Left forelimb (tissue), 1 donor: ENCODE measurements around the gene KCNRG.
"Not testable (repeated sequence)": the region's sequence is repeated elsewhere in the genome, so short reads cannot be mapped to it uniquely, and the experiment has no call there.

Experiments
- DNase-seq: peaks from one replicate; pipeline ENCODE4 v3.0.0-alpha.2; 2018; ENCODE audit warnings: low spot score

Gene KCNRG, protein sequence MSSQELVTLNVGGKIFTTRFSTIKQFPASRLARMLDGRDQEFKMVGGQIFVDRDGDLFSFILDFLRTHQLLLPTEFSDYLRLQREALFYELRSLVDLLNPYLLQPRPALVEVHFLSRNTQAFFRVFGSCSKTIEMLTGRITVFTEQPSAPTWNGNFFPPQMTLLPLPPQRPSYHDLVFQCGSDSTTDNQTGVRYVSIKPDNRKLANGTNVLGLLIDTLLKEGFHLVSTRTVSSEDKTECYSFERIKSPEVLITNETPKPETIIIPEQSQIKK

DNA sequence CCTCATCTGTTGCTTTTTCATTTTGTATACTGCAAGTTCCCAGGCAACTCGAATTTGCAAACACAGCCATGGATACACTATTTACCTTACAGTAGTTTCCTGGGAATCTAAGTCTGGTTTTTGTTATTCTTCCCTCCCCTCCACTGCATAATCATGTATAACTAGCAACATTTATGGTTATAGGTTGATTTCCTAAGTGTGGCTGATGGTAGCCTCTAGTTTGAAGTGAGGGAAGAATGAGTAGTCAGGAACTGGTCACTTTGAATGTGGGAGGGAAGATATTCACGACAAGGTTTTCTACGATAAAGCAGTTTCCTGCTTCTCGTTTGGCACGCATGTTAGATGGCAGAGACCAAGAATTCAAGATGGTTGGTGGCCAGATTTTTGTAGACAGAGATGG, at the start of gene KCNRG:
Gene KCNRG, plus strand, starts transcription at position 187 of the 400 bp plus-strand sequence. Its CDS starts 50 bp downstream, at position 237.
- no peak for DNase-seq

GRCh38 chr13:49967456-49967855, 47.8 kb upstream of the KCNRG start:
- no peak for DNase-seq

DNA sequence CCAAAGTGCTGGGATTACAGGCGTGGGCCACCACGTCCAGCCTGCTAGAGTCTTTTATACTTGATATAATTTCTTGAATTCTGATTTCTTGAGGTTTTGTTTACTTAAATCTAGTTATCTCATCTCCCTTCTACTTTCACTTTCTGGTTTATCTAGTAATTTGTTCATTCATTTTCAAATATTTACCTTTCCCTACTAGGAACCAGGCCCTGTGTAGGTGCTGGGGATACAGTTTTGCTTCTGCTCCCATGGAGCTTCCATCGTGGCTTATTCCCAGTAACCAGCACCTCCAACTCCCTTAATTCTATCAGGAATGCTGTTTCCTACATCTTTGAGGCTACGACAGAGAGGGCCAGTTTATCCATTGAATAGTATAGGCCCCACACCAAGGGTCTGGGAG, 42.5 kb upstream of the KCNRG start:
- no peak for DNase-seq

- DNase-seq = no peak
These were observed 39.4 kb upstream of the KCNRG start for GRCh38 chr13:49975826-49976225.

DNA sequence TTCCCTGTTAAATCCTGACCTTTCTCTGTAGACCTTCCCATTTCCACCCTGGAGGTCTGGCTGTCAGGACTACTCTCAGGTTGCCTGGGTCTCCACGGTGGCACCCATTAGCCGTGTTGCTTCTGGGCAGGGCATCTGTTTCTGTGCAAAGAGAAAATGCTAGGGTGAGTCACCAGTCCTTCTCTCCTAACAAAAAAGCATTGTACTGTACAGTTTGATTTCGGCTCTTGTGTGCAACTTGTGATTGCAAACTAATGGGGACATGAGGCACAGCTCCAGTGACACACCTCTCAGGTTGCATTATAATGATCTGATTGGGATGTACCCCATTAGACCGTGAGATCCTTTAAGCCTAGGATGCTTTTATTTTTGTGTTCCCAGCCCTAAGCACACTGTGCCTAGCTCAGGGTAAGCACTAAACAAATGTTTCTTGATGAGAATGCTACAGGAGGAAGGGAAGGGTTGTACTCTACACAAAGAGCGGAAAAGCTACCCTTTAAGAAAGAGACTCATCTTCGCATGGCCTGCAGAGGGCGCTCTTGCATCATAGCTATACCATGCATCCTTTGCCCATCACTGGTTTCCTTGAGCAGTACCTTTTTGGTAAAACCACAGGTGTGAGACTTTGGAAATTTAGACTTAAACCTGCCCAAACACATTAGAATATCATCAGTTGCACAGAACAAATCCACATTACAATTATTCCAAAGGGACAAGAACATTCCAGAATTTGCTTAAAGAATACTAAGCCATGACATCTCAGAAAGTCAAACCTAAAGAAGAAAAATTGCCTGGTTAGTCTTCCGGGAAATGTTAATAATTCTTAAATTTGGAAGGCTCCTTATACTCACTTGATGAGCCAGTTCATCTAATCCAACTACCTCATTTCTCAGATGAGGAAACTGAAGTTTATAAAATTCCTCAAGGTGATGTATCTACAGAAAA, 38.7 kb upstream of the KCNRG start:
- DNase-seq = no peak

DNA sequence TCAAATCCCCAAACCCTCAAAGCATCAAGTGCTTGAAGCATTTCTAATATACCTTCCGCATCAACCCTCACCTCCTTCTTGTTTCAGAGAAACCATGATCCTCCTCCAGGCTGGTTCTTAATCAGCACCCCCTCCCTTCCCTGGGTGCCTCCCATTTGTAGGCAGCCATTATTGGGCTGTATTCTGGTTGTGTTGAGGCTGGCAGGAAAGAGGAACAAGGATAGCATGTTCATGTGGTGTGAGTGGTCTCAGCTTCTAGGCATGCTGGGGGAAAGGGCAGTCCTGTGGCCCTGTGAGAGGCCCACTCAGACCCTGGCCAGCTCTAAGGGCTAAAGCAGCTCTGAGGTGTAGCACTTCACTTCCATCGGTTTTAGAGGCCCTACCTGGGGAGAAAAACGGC, 37.3 kb upstream of the KCNRG start:
- DNase-seq = no peak

GRCh38 chr13:49980266-49980665, 35.0 kb upstream of the KCNRG start:
- DNase-seq = no peak

GRCh38 chr13:49985129-49985528, 30.1 kb upstream of the KCNRG start:
- DNase-seq = no peak

DNA sequence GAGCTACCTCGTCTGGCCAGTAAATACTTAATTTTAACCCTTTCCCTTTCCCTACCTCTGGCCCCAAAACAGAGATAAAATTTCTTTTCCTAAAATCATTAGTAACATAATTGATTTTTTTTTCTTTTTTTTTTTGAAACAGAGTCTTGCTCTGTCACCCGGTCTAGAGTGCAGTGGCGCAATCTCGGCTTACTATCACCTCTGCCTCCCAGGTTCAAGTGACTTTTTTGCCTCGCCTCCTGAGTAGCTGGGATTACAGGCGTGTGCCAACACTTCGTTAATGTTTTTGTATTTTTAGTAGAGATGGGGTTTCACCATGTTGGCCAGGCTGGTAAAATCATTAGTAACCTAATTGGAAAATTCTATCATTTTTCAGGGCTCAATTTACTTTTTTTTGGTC, 28.8 kb upstream of the KCNRG start:
- no peak for DNase-seq

GRCh38 chr13:49990612-49991011, 24.6 kb upstream of the KCNRG start:
- not testable (repeated sequence) for DNase-seq

- no peak for DNase-seq
These were observed 22.1 kb upstream of the KCNRG start for GRCh38 chr13:49993111-49993510.

DNA sequence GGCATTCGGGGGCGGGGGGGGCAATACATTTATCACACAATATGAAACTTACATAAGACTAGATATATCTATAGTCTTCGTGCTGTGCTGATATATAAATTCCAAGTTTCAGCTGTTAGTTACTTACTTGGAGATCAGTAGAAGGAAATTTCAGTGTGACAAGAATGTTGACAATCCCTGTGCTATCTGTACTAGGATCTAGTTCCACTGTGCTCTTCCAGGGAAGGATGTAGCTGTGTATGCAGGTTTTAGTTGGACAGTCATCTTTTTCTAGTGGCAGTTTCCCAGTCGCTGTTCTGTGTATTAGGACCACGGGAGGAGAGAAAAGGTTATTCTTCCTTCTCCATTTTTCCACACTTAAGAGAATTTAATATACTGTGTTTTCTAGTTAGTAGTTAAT, 21.6 kb upstream of the KCNRG start:
- no peak for DNase-seq

- DNase-seq = no peak
These were observed 19.6 kb upstream of the KCNRG start for GRCh38 chr13:49995625-49996101.

DNA sequence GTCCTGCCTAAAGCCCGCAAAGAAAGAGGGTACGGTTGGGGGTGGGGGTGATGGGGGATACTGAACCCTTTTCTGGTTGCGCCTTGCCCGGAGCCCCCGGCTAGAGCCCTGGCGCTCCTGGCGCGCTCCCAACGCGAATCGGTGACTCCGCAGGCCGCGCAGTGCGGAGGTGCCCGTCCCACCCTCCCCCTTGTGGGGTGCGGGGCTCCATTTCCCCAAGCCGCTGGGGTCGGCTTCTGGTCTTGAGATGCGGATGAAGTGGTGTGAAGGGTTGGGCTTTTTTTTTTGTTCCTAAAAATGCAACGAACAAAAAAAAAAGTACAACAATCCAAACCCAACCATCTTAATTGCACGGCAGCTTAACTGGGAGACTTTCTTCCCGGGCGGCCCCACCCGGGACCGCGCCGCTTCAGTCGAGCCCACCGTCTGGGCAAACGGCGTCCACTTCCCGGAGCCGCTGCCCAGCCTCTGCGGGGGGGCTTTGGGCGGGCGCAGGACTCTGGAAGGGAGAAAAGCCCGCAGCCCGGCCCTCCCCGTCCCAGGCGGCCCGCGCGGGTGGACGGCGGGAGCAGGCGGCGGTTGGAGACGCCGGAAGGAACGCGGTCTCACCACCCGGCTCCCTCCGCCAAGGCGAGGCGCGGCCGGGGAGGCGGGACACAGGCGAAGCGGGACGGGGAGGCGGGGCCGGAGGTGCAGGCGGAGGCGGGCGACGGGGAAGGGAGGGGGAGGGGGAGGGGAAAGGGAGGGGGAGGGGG, 18.9 kb upstream of the KCNRG start:
- DNase-seq = peak; percentile 93

- DNase-seq = peak; percentile 94
These were observed 18.0 kb upstream of the KCNRG start, which contains the start of gene TRIM13 for GRCh38 chr13:49996951-49997895. TSS of gene TRIM13 (plus strand) at chr13:49997042. CDS start at chr13:50011941, 14,899 bp downstream.

DNA sequence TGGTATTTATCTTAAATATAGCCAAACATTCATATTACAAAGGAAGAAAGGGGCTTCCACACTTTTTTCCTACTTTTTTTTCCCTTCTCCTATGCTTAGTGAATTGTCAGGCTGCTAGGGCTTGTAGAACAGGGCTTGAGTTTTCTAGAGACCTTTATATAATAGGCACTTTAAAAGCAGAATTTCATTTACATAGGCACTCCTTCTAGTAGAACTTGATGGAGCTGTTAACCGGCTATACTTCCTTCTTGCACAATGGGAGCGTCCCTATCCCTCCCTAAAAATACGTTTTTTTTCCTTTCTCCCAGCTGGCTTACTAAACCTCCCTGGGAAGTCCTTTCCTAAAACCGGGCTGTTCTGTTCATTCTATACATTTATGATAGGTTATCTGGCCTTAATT, 17.3 kb upstream of the KCNRG start:
- no peak for DNase-seq

DNA sequence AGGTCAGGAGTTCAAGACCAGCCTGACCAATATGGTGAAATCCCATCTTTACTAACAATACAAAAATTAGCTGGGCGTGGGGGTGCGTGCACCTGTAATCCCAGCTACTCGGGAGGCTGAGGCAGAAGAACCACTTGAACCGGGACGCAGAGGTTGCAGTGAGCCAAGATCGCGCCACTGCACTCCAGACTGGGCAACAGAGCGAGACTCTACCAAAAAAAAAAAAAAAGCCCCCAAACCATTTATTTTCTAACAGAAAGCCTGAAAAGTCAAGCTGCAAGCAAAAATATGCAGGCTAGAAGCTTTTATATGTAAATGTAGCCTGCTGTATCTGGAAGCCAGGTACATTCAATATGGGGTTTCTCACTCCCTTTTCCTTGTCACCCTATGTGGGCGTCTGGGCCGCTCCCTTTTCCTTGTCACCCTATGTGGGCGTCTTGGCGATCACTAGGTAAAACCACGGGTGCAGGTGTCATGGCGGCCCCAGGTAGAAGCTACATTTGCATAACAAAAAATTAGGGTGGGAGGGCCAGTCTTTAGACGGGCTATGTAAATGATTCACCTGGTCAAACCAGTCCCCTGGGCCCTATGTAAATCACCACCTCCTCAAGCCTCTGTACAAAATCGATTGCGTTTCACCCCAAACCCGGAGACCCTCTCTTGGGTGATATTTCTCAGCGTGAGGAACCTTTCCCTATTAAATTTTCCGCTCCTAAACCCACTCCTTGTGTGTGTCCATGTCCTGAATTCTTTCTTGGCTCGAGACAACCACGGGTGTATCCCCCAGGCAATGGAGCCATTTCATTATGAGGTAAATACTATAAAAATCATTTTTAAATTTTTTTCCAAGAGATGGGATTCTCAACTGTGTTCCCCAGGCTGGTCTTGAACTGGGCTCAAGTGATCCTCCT, 16.3 kb upstream of the KCNRG start:
- DNase-seq = no peak

DNA sequence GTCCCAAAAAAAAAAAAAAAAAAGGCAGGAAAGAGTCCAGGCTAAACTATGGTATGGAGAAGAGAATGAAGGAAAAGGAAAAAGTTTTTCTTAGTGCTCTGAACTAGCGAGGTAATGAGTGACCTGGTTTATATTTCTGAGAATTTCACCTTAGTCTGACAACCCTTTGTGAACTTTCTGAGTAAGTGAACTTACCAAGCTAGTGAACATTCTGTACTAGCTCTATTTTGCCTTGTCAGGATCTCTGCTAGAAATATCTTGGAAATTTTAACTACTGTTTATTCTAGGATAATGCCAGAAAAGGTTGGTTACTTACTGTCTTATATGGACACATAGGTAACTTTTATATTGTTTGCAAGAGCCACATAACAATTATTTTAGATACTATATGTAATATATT, 14.0 kb upstream of the KCNRG start:
- no peak for DNase-seq

- no peak for DNase-seq
These were observed 8.7 kb upstream of the KCNRG start for GRCh38 chr13:50006426-50007135.
